Endothelial cell of umbilical vein (primary cell): ENCODE data around the gene SLC15A1. TPM values are rescaled to one million over a fixed set of nuclear protein-coding genes. Genes with fewer than 3 reads are reported as not detected.

Source experiments
- BruUV-seq: library from RNA; stranded (reverse); fragments of 400-500 nt; replicated peaks from 2 replicates; lab custom pipeline; 2021; lab: Mats Ljungman, UMichigan
- CTCF ChIA-PET: fragments of 300-600, 350-600 bp; sonication (Branson Sonifier 250); formaldehyde crosslinking; loops from one replicate; lab custom pipeline; 2021; ENCODE audit warnings: antibody characterized with exemption, inconsistent platforms; lab: Charles Lee
- POLR2A ChIA-PET: fragments of 300-600, 350-600 bp; sonication (Branson Sonifier 250); formaldehyde crosslinking; loops from one replicate; lab custom pipeline; 2021; ENCODE audit warnings: antibody characterized with exemption, inconsistent platforms; lab: Charles Lee
- DNase-seq: peaks from one replicate; pipeline ENCODE4 v3.0.0-alpha.2; 2011; ENCODE audit warnings: low read depth, low spot score
- FAIRE-seq: peaks from 2 replicates; lab custom pipeline; 2011; peaks lifted over from hg19 to GRCh38; lab: Jason Lieb, UNC
- H2AFZ ChIP-seq: 2 replicates; pipeline ENCODE4 v1.6.0; 2012; ENCODE audit warnings: low read depth, low read length, control low read depth, inconsistent platforms
- H3K27ac ChIP-seq: 2 replicates; pipeline ENCODE4 v1.5.1; 2011; ENCODE audit warnings: low read depth, mild to moderate bottlenecking, control low read depth, low read length, moderate library complexity; ENCODE audit not compliant: insufficient read depth
- H3K27me3 ChIP-seq, 2 experiments: 2 replicates each; pipeline versions ENCODE4 v1.6.0 to v1.6.1; 2011; ENCODE audit warnings: low read length in 2 of 2, mixed read lengths in 1 of 2; ENCODE audit not compliant: control insufficient read depth in 2 of 2, insufficient read depth in 2 of 2
- H3K36me3 ChIP-seq, 2 experiments: 2 replicates in 1 of 2; 3 replicates in 1 of 2; pipeline ENCODE4 v1.5.1; 2011; ENCODE audit warnings: low read length in 2 of 2, mild to moderate bottlenecking in 1 of 2, moderate library complexity in 1 of 2; ENCODE audit not compliant: control insufficient read depth in 2 of 2, insufficient read depth in 2 of 2; ENCODE audit errors: extremely low read depth in 1 of 2
- H3K4me1 ChIP-seq: 3 replicates; pipeline ENCODE4 v1.5.1; 2011; ENCODE audit warnings: mild to moderate bottlenecking, low read length; ENCODE audit not compliant: control insufficient read depth, insufficient read depth; ENCODE audit errors: extremely low read depth
- H3K4me2 ChIP-seq: 2 replicates; pipeline ENCODE4 v1.6.1; 2011; ENCODE audit warnings: low read length, control low read depth, mixed read lengths; ENCODE audit not compliant: insufficient read depth
- H3K4me3 ChIP-seq, 3 experiments: fragments of 200-600 bp in 1 of 3; sonication (generic), shearing (Covaris generic) in 1 of 3; replicated peaks in 1 of 3; 2 replicates each; pipeline ENCODE4 v1.5.1; 2011 to 2016; ENCODE audit warnings: control low read depth in 3 of 3, low read length in 3 of 3, mild to moderate bottlenecking in 2 of 3, inconsistent platforms in 1 of 3, low read depth in 1 of 3, moderate library complexity in 1 of 3; ENCODE audit not compliant: insufficient read depth in 1 of 3
- H3K79me2 ChIP-seq: 2 replicates; pipeline ENCODE4 v1.6.0; 2012; ENCODE audit warnings: low read length, inconsistent platforms; ENCODE audit not compliant: control insufficient read depth, insufficient read depth
- H3K9ac ChIP-seq: replicated peaks from 2 replicates; pipeline ENCODE3; 2011; ENCODE audit warnings: low read length, control low read depth; ENCODE audit not compliant: insufficient read depth; ENCODE audit errors: extremely low read depth
- H3K9me1 ChIP-seq: replicated peaks from 3 replicates; pipeline ENCODE4 v1.6.0; 2011; ENCODE audit warnings: mild to moderate bottlenecking, low read length; ENCODE audit not compliant: control insufficient read depth, insufficient read depth; ENCODE audit errors: extremely low read depth
- H3K9me3 ChIP-seq: replicated peaks from 2 replicates; pipeline ENCODE4 v1.5.1; 2012; ENCODE audit warnings: low read length, inconsistent platforms; ENCODE audit not compliant: control insufficient read depth, insufficient read depth
- H4K20me1 ChIP-seq: replicated peaks from 2 replicates; pipeline ENCODE3; 2011; ENCODE audit warnings: mild to moderate bottlenecking, low read length; ENCODE audit not compliant: control insufficient read depth, insufficient read depth; ENCODE audit errors: extremely low read depth
- EZH2 ChIP-seq: IDR thresholded peaks from 2 replicates; pipeline ENCODE4 v1.6.1; 2012; ENCODE audit warnings: borderline replicate concordance, low read depth, mild to moderate bottlenecking, moderate library complexity, low read length, inconsistent platforms; ENCODE audit not compliant: severe bottlenecking
- FOS ChIP-seq: IDR thresholded peaks from 2 replicates; pipeline ENCODE4 v1.6.1; 2011; ENCODE audit warnings: mild to moderate bottlenecking, low read length, moderate library complexity, borderline replicate concordance; ENCODE audit not compliant: insufficient read depth
- GATA2 ChIP-seq: IDR thresholded peaks from 2 replicates; pipeline ENCODE4 v1.7.0; 2011; ENCODE audit warnings: low read depth, mild to moderate bottlenecking, moderate library complexity, mixed read lengths, low read length; ENCODE audit not compliant: insufficient read length, insufficient read depth
- POLR2AphosphoS5 ChIP-seq: IDR thresholded peaks from 2 replicates; pipeline ENCODE4 v1.6.1; 2012; ENCODE audit warnings: low read depth, mild to moderate bottlenecking, control low read depth, low read length, moderate library complexity; ENCODE audit not compliant: insufficient read depth
- dilution Hi-C: fragments of 300-500 bp; cut with MboI; formaldehyde crosslinking; loops from one replicate; pipeline ENCODE4 v1.15.0; 2019; ENCODE audit warnings: low sequenced_read_pairs; ENCODE audit not compliant: extremely low pct_ligation_motif_present
- intact Hi-C: fragments of 100-400 bp; cut with micrococcal nuclease; formaldehyde crosslinking; loops from one replicate; pipeline ENCODE4 v1.10.0; 2022
- polyA plus RNA-seq, 4 experiments: library from polyadenylated mRNA; depleted of rRNA in 3 of 4; stranded (reverse) in 3 of 4; unstranded in 1 of 4; fragments of >200 nt; gene quantifications; 2 replicates each; pipeline versions ENCODE4 v1.2.1 to v1.2.3, GENCODE V29; 2011 to 2012; ENCODE audit warnings: missing spikeins in 1 of 4
- total RNA-seq: library from RNA; stranded (reverse); gene quantifications from 2 replicates; pipeline ENCODE4 v1.2.3, GENCODE V29; 2021
- TF ChIP-seq, protein P1 (sequence below): IDR thresholded peaks from 2 replicates; pipeline ENCODE4 v1.6.1; 2011; ENCODE audit not compliant: insufficient read depth, insufficient read length

Gene SLC15A1
- total and polyA plus RNA-seq, 2 donors (not counting 3 experiments of a cell fraction or from before 2014, with no cell fraction given) = not detected

DNA sequence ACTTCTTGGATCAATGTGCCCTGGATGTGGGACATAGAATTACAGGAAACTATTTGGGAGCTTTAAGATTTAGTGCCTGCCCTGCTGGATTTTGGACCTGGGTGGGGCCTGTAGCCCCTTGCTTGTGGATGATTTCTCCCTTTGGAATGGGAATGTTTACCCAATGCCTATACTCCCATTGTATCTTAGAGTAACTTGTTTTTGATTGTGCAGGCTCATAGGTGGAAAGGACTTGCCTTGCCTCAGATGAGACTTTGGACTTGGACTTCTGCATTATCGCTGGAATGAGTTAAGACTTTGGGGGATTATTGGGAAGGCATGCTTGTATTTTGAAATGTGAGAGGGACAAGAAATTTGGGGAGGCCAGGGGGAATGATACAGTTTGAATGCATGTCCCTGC, 13.5 kb downstream of the SLC15A1 start:
- POLR2A ChIA-PET = no interaction called here
- Histone ChIP-seq H3K36me3 (no peaks in the 10 kb centered on the region), H3K9me1 (no peaks in the 10 kb centered on the region), H3K27ac (no peak overlapping the region), H3K27me3 (peaks cover 0 to 5% of the 10 kb centered on the region in 2 experiments), H3K9ac (no peak overlapping the region), H4K20me1 (no peaks in the 10 kb centered on the region), H2AFZ (no peak overlapping the region), H3K4me2 (no peak overlapping the region), H3K4me1 (no peaks in the 10 kb centered on the region), H3K4me3 (no peak overlapping the region), H3K79me2 (no peaks in the 10 kb centered on the region), H3K9me3 (no peaks in the 10 kb centered on the region)
- dilution Hi-C loops (no loop called here), intact Hi-C loops (no loop called here)
- TF ChIP-seq, protein P1, sequence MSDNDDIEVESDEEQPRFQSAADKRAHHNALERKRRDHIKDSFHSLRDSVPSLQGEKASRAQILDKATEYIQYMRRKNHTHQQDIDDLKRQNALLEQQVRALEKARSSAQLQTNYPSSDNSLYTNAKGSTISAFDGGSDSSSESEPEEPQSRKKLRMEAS = no peak
- no peak for TF ChIP-seq POLR2AphosphoS5
- TF ChIP-seq FOS = no peak
- no peak for TF ChIP-seq GATA2
- CTCF ChIA-PET = no interaction called here
- BruUV-seq = no TSS peak
- DNase-seq = no peak
- no peak for FAIRE-seq

DNA sequence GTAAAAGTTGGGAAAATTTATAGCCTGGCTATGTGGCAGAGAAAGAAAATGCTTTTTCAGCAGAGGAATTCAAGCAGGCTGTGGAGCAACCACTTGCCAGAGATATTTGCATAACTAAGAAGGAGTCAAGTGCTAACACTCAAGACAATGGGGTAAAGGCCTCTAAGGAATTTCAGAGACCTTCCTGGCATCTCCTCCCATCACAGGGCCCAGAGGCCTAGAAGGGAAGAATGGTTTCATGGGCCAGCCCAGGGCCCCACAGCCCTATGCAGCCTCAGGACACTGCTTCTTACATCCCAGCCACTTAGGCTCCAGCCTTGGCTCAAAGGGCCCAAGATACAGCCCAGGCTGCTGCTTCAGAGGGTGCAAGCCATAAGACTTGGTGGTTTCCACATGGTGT, 14.3 kb downstream of the SLC15A1 start:
- Histone ChIP-seq H4K20me1 (no peaks in the 10 kb centered on the region), H3K4me3 (no peak overlapping the region), H3K9me1 (no peaks in the 10 kb centered on the region), H3K27ac (no peak overlapping the region), H2AFZ (no peak overlapping the region), H3K27me3 (peaks cover 0 to 5% of the 10 kb centered on the region in 2 experiments), H3K9ac (no peak overlapping the region), H3K9me3 (no peaks in the 10 kb centered on the region), H3K4me2 (no peak overlapping the region), H3K79me2 (no peaks in the 10 kb centered on the region), H3K4me1 (no peaks in the 10 kb centered on the region), H3K36me3 (no peaks in the 10 kb centered on the region)
- DNase-seq = no peak
- no TSS peak for BruUV-seq
- FAIRE-seq = no peak
- ChIA-PET POLR2A (no interaction called here), CTCF (no interaction called here)
- intact Hi-C loops = no loop called here
- dilution Hi-C loops = no loop called here
- TF ChIP-seq EZH2 = no peak
